HG03097 (cell line): ENCODE data around the gene HEPACAM.

ENCODE experiments used
- ATAC-seq: cut with Tn5 transposase; IDR thresholded peaks from one replicate; pipeline ENCODE4 v1.9.1; 2021; ENCODE audit not compliant: unreplicated experiment, low FRiP score

HEPACAM gene

GRCh38 chr11:124886978-124887666, 48.7 kb downstream of the HEPACAM start:
- no peak for ATAC-seq

GRCh38 chr11:124886476-124886875, 49.4 kb downstream of the HEPACAM start:
- ATAC-seq, result no peak

- ATAC-seq, result no peak
Measured at GRCh38 chr11:124884869-124885479, 50.9 kb downstream of the HEPACAM start.

- no peak for ATAC-seq
Measured at GRCh38 chr11:124884340-124884739, 51.5 kb downstream of the HEPACAM start.

GRCh38 chr11:124882339-124883071, 53.3 kb downstream of the HEPACAM start:
- no peak for ATAC-seq

GRCh38 chr11:124880958-124881357, 54.9 kb downstream of the HEPACAM start:
- ATAC-seq, result no peak

- no peak for ATAC-seq
Measured at GRCh38 chr11:124880290-124880611, 55.6 kb downstream of the HEPACAM start.

- no peak for ATAC-seq
Measured at GRCh38 chr11:124879493-124880289, 56.2 kb downstream of the HEPACAM start.

- no peak for ATAC-seq
Measured at GRCh38 chr11:124878759-124879492, 56.9 kb downstream of the HEPACAM start.

- no peak for ATAC-seq
Measured at GRCh38 chr11:124877910-124878758, 57.7 kb downstream of the HEPACAM start.

GRCh38 chr11:124877631-124877909, 58.3 kb downstream of the HEPACAM start:
- ATAC-seq, result no peak

- ATAC-seq, result no peak
Measured at GRCh38 chr11:124876818-124877630, 58.8 kb downstream of the HEPACAM start.

- peak; percentile 81 for ATAC-seq
Measured at GRCh38 chr11:124875943-124876817, 59.7 kb downstream of the HEPACAM start.

- ATAC-seq, result no peak
Measured at GRCh38 chr11:124875401-124875800, 60.4 kb downstream of the HEPACAM start.

- ATAC-seq, result no peak
Measured at GRCh38 chr11:124874571-124875255, 61.1 kb downstream of the HEPACAM start.

- ATAC-seq, result no peak
Measured at GRCh38 chr11:124873951-124874350, 61.9 kb downstream of the HEPACAM start.

GRCh38 chr11:124872741-124873140, 63.1 kb downstream of the HEPACAM start:
- ATAC-seq, result no peak
